BLaER1 (cell line): ENCODE data around the gene WFDC1.

ENCODE experiments used
- H3K27ac ChIP-seq: shearing (Covaris generic); formaldehyde crosslinking; 2 replicates; pipeline ENCODE4 v1.8.1; 2022
- H3K27me3 ChIP-seq: shearing (Covaris generic); formaldehyde crosslinking; 2 replicates; pipeline ENCODE4 v1.8.1; 2022
- H3K36me3 ChIP-seq: shearing (Covaris generic); formaldehyde crosslinking; 2 replicates; pipeline ENCODE4 v1.8.1; 2022
- H3K4me1 ChIP-seq: shearing (Covaris generic); formaldehyde crosslinking; 2 replicates; pipeline ENCODE4 v1.8.1; 2022
- H3K4me2 ChIP-seq: shearing (Covaris generic); formaldehyde crosslinking; 2 replicates; pipeline ENCODE4 v1.8.1; 2022
- H3K4me3 ChIP-seq: shearing (Covaris generic); formaldehyde crosslinking; 2 replicates; pipeline ENCODE4 v1.8.1; 2022
- H3K9ac ChIP-seq: shearing (Covaris generic); formaldehyde crosslinking; 2 replicates; pipeline ENCODE4 v1.8.1; 2022
- H3K9me3 ChIP-seq: shearing (Covaris generic); formaldehyde crosslinking; 2 replicates; pipeline ENCODE4 v1.8.1; 2022
- H4K20me1 ChIP-seq: shearing (Covaris generic); formaldehyde crosslinking; 2 replicates; pipeline ENCODE4 v1.8.1; 2022
- Cebpa-rat ChIP-seq: shearing (Covaris generic); IDR thresholded peaks from 2 replicates; pipeline ENCODE4 v1.8.1; 2022

WFDC1 gene

DNA sequence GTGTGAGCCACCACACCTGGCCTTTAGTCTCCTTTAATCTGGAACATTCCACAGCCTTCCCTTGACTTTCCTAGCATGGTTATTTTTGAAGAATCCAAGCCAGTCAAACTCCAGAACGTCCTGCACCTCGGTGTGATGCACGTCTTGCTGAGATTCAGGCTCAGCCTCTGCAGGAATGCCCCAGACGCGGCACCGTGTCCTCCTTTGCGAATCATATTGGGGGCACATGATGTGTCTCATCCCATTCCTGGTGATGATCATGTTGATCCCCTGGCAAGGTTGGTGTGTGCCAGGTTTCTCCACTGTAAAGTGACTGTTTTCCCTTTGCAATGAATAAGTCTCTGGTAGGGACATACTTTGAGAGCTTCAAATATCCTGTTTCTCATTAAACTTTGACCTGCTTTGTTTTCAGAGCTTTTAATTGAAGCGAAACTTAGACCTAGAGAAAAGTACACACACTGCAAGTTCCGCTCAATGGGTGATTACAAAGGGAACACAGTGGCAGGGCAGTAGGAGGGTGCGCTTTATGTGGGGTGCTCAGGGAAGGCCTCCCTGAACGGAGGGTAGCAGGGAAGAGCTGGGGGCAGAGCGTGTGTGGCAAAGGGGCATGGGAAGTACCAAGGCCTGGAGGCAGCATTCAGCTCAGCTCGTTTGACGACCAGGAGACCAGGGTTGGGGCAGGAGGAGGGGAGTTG, 64.1 kb downstream of the WFDC1 start:
- Histone ChIP-seq H3K9me3 (no peaks in the 10 kb centered on the region), H3K4me2 (no peak overlapping the region), H4K20me1 (no peaks in the 10 kb centered on the region), H3K27ac (no peak overlapping the region), H3K36me3 (no peaks in the 10 kb centered on the region), H3K4me1 (peaks cover 31% of the 10 kb centered on the region), H3K9ac (no peak overlapping the region), H3K27me3 (no peaks in the 10 kb centered on the region), H3K4me3 (no peak overlapping the region)
- TF ChIP-seq Cebpa-rat = no peak

DNA sequence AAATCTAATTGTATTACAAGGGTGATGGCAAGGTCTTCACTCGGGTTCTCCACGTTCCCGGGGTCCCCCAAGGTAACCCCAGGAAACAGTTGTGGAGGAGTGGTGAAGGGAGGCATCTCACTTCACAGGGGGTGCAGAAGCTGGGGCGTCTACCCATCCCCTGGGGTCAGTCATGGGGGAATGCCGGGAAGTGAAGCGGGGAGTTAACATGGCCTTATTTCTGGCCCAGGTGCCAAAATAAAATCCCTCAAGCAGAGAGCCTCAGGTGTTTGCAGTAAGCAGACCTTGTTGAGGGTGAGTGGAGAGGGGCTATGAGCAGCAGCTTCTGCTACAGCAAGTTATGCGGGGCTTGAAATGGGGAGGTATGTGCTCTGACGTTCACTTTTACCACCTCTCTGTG, 64.6 kb downstream of the WFDC1 start:
- no peak overlapping the region for H3K27ac ChIP-seq
- no peaks in the 10 kb centered on the region for H4K20me1 ChIP-seq
- no peak overlapping the region for H3K4me3 ChIP-seq
- no peaks in the 10 kb centered on the region for H3K9me3 ChIP-seq
- H3K4me2 ChIP-seq = no peak overlapping the region
- H3K36me3 ChIP-seq = no peaks in the 10 kb centered on the region
- H3K4me1 ChIP-seq = peaks cover 31% of the 10 kb centered on the region
- no peaks in the 10 kb centered on the region for H3K27me3 ChIP-seq
- TF ChIP-seq Cebpa-rat = no peak
- no peak overlapping the region for H3K9ac ChIP-seq

DNA sequence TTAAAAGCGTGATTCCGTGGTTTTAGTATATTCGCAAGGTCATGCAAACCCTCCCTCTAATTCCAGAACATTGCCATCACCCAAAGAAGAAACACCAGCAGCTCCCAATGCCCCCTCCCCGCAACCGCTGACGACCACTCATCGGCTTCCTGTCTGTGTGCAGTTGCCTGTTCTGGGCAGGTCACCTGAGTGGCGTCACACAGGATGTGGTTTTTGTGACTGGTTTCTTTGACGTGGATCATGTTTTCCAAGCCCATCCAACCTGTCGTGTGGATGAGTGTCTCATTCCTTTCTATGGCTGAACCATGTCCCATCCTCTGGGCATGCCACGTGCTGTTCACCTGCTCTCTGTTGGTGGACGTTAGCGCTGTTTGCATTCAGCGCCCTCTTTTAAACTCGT, 65.5 kb downstream of the WFDC1 start:
- H3K9me3 ChIP-seq = no peaks in the 10 kb centered on the region
- peaks cover 31% of the 10 kb centered on the region for H3K4me1 ChIP-seq
- no peak overlapping the region for H3K9ac ChIP-seq
- H3K27ac ChIP-seq = no peak overlapping the region
- H3K36me3 ChIP-seq = no peaks in the 10 kb centered on the region
- H3K27me3 ChIP-seq = no peaks in the 10 kb centered on the region
- no peaks in the 10 kb centered on the region for H4K20me1 ChIP-seq
- no peak overlapping the region for H3K4me3 ChIP-seq
- H3K4me2 ChIP-seq = peak overlapping the region; percentile 54
- no peak for TF ChIP-seq Cebpa-rat

DNA sequence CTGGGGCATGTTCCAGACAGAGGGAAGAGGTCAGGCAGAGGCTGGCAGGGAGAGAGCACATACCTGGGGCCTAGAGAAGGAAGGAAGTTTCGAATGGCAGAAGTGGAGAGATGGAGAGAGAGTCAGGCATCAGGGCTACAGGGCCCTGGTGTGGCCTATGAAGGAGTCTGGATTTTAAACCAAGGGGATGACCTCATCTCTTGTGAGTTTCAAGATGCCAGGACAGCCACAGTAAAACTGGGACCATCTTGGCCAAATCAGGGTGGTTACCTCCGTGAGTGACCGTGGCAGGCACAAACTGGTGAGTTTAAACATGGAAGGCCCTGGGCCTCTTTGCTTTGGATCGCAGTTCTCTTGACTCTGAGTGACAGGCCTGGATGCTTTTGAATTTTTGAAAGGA, 66.1 kb downstream of the WFDC1 start:
- Histone ChIP-seq H3K27me3 (no peaks in the 10 kb centered on the region), H3K4me1 (peaks cover 31% of the 10 kb centered on the region), H3K9ac (no peak overlapping the region), H4K20me1 (no peaks in the 10 kb centered on the region), H3K9me3 (no peaks in the 10 kb centered on the region), H3K4me3 (no peak overlapping the region), H3K4me2 (no peak overlapping the region), H3K36me3 (no peaks in the 10 kb centered on the region), H3K27ac (no peak overlapping the region)
- TF ChIP-seq Cebpa-rat = no peak

DNA sequence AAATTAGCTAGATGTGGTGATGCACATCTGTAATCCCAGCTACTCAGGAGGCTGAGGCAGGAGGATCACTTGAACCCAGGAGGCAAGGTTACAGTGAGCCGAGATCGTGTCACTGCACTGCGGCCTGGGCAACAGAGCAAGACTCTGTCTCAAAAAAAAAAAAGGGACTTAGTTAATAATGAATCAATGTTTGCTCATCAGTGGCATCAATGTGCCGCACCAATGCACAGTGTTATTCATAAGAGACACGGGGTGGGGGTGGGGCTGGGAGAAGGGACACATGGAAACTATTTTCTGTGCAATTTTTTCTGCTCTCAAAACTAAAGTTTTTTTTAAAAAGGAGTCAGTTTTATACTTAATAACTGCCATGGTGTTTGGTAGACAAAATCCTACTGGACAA, 66.9 kb downstream of the WFDC1 start:
- Histone ChIP-seq H3K4me1 (peaks cover 31% of the 10 kb centered on the region), H3K36me3 (no peaks in the 10 kb centered on the region), H3K4me3 (no peak overlapping the region), H3K27ac (no peak overlapping the region), H3K27me3 (no peaks in the 10 kb centered on the region; the same call in 1 of the 2 replicates), H3K9ac (no peak overlapping the region), H4K20me1 (no peaks in the 10 kb centered on the region), H3K4me2 (no peak overlapping the region), H3K9me3 (no peaks in the 10 kb centered on the region)
- TF ChIP-seq Cebpa-rat = no peak

DNA sequence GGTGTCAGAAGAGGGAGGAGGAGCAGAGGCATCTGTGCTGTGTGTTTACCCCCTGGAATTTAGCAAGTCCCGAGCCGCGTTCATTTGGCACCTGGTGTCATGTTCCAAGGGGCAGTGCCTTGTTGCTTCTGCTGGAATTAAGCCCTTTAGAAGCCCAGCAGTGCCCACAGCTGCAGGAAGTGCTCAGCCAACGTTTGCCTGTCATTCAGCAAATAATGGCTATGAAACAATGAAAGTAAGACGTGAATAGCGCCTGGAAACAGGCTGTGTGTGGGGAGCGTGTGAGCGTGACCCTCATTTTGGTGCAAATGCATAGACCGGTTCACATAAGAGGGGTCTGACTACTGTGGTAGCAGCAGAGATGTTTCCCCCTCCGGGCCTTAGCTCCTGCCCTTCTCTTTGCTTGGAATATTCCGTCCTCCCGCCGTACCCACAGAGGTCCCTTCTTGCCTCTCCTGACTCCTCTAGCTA, 67.8 kb downstream of the WFDC1 start:
- Histone ChIP-seq H4K20me1 (no peaks in the 10 kb centered on the region), H3K27ac (no peak overlapping the region), H3K9me3 (no peaks in the 10 kb centered on the region), H3K27me3 (peaks cover 9% of the 10 kb centered on the region), H3K36me3 (no peaks in the 10 kb centered on the region), H3K4me2 (peak overlapping the region; percentile 64), H3K4me1 (peaks cover 31% of the 10 kb centered on the region), H3K4me3 (no peak overlapping the region), H3K9ac (no peak overlapping the region)
- no peak for TF ChIP-seq Cebpa-rat

DNA sequence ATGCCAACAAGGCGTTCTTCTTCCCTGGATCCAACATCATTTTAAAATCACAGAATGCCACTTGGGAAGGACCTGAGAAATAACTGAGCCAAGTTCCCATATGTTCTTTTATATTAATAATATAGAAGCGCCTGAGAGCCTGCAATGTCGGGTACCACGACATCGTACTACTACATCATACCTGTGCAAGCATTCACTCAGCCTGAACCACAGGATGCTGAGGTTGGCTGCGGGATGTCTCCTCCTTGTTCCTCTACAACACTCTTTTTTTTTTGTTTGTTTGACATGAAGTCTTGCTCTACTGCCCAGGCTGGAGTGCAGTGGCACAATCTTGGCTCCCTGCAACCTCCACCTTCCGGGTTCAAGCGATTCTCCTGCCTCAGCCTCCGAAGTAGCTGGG, 71.5 kb downstream of the WFDC1 start:
- Histone ChIP-seq H3K4me1 (peaks cover 19% of the 10 kb centered on the region), H3K4me2 (no peak overlapping the region), H4K20me1 (no peaks in the 10 kb centered on the region), H3K36me3 (no peaks in the 10 kb centered on the region), H3K9ac (no peak overlapping the region), H3K27ac (no peak overlapping the region), H3K9me3 (no peaks in the 10 kb centered on the region), H3K4me3 (no peak overlapping the region), H3K27me3 (peaks cover 35% of the 10 kb centered on the region)
- no peak for TF ChIP-seq Cebpa-rat

DNA sequence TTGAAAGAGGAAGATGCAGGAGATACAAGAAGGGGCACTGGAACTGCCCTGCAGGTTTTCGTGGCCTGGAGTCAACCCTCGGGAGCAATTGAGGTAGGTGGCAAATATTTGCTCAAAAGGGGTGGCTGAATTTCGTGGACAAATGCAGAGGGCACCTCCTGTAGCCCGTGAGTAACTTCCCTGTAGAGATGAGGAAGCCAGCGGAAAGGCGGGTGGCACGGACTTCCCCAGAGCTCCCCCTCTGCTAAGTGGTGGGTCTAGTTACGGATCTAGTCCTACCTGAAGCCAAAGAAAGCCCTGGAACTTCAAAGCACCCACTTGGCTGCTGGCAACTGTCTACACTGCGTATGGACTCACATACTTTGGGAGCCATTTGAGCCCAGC, 72.6 kb downstream of the WFDC1 start:
- Histone ChIP-seq H4K20me1 (no peaks in the 10 kb centered on the region), H3K4me2 (no peak overlapping the region), H3K27me3 (peaks cover 35% of the 10 kb centered on the region), H3K4me1 (peaks cover 13% of the 10 kb centered on the region), H3K9me3 (no peaks in the 10 kb centered on the region), H3K4me3 (no peak overlapping the region), H3K36me3 (no peaks in the 10 kb centered on the region), H3K27ac (no peak overlapping the region), H3K9ac (no peak overlapping the region)
- TF ChIP-seq Cebpa-rat = no peak

DNA sequence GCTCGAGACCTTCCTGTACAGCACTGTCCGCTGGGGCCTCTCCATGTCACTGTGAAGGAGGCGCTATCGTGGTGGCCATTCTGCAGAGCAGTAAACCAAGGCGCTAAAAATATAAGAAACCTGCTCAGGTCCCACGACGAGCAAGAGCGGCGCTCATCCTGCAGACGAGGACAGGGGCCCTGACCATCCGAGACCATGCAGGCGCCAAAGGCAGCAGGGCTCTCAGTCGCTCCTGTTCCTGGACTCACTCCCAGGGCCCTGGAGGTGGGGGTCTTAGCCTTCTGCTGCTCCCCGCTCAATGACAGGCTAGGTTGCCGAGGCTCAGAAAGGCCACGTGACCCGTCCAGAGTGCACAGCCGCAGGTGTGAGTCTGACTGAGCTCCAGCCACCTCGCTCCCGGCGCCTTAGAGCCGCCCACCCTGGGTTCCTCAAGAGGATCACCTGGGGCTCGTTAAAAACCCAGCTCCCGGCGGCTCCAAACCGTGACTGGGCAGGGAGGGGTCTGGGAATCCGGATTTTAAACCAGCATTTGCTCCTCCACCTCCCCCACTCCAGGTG, 73.2 kb downstream of the WFDC1 start:
- TF ChIP-seq Cebpa-rat = no peak
- no peak overlapping the region for H3K4me3 ChIP-seq
- peaks cover 7% of the 10 kb centered on the region; the same call in 1 of the 2 replicates for H3K4me1 ChIP-seq
- no peak overlapping the region for H3K27ac ChIP-seq
- H3K9me3 ChIP-seq = no peaks in the 10 kb centered on the region
- H4K20me1 ChIP-seq = no peaks in the 10 kb centered on the region
- no peaks in the 10 kb centered on the region for H3K36me3 ChIP-seq
- peaks cover 35% of the 10 kb centered on the region for H3K27me3 ChIP-seq
- H3K4me2 ChIP-seq = no peak overlapping the region
- H3K9ac ChIP-seq = no peak overlapping the region

DNA sequence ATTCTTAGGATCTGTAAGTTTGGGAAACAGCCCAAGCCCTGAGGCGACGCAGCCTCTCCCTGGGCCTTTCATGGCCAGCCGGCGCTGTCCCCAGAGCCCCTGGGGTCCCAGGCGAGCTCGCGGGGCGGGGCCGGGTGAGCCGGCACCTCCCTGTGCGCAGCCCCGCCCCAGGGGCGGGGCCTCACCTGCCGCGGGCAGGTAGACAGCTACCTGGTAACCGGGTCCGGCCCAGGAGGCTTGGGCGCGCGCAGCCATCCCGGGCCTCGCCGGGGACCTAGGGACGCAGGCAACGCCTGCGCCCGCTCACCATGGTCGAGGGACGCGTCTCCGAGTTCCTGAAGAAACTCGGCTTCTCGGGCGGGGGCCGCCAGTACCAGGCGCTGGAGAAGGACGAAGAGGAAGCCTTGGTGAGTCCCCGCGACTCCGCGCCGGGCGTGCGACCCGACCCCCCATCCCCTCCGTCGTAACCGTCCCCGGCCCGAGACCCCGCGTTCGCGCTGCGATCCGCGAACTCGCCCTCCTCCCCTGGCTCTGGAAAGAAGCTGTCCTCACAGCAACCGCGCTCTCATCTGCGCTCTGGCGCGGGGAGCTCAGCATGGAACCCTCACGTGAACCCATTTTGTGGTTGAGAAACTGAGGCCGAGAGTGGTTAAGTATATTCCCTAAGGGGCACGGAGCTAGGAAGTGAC, 73.8 kb downstream of the WFDC1 start, which contains the start of gene ATP2C2:
ATP2C2 (plus strand) TSS at position 231 of the 689 bp plus-strand sequence; CDS start at position 309, 78 bp downstream.
- no peak within 1 kb of the TSS for H3K4me3 ChIP-seq

More for the DNA sequence above, 73.8 kb downstream of the WFDC1 start, which contains the start of gene ATP2C2:
- Histone ChIP-seq H3K27me3 (peaks cover 35% of the 10 kb centered on the region), H3K4me2 (no peak within 1 kb of the TSS), H3K27ac (no peak within 1 kb of the TSS), H3K9me3 (no peaks in the 10 kb centered on the region), H3K4me1 (peaks cover 6% of the 10 kb centered on the region; the same call in 1 of the 2 replicates), H3K36me3 (no peaks in the 10 kb centered on the region), H3K9ac (no peak within 1 kb of the TSS), H4K20me1 (no peaks in the 10 kb centered on the region)
- TF ChIP-seq Cebpa-rat = no peak
